Left renal cortex interstitium (tissue), 4 donors: ENCODE results near the gene OR2J1. TPM values are rescaled to one million over a fixed set of nuclear protein-coding genes. Genes with fewer than 3 reads are reported as not detected.
"Not testable (repeated sequence)": the region's sequence is repeated elsewhere in the genome, so short reads cannot be mapped to it uniquely, and the experiment has no call there.

Source experiments
- DNase-seq, 4 donors: peaks; one replicate each; pipeline ENCODE4 v3.0.0-alpha.2; 2013; ENCODE audit warnings: low read depth in 4 of 4, low spot score in 2 of 4, missing footprints in 1 of 4
- polyA plus RNA-seq, 4 donors: library from polyadenylated mRNA; unstranded; fragments of 120-200 nt; gene quantifications; one replicate each; pipeline ENCODE4 v1.2.1, GENCODE V29; 2013; ENCODE audit not compliant: insufficient read length in 4 of 4

The OR2J1 gene
- polyA plus RNA-seq: not detected

- no peak for DNase-seq
Observed at GRCh38 chr6:29099190-29099589, at the start of gene OR2J1. Gene OR2J1 (plus strand): TSS chr6:29099490. CDS start chr6:29100943, 1,453 bp downstream.

- no peak for DNase-seq
Observed at GRCh38 chr6:29051680-29052079, 47.6 kb upstream of the OR2J1 start.

GRCh38 chr6:29071831-29072723, 27.2 kb upstream of the OR2J1 start:
- DNase-seq: peak in 1 of 4 donors; percentile 0

GRCh38 chr6:29079203-29079602, 20.1 kb upstream of the OR2J1 start:
- no peak for DNase-seq

- DNase-seq: no peak
Observed at GRCh38 chr6:29081312-29081711, 18.0 kb upstream of the OR2J1 start.

- DNase-seq: no peak
Observed at GRCh38 chr6:29082457-29082856, 16.8 kb upstream of the OR2J1 start.

- DNase-seq: no peak
Observed at GRCh38 chr6:29087213-29087612, 12.1 kb upstream of the OR2J1 start, which contains the start of gene OR2B3. Gene OR2B3 (minus strand): TSS chr6:29087313. CDS start chr6:29087248, 65 bp downstream.

GRCh38 chr6:29092957-29093356, 6.3 kb upstream of the OR2J1 start:
- no peak for DNase-seq

- DNase-seq: no peak
Observed at GRCh38 chr6:29097803-29098202, 1.5 kb upstream of the OR2J1 start.

- DNase-seq: no peak
Observed at GRCh38 chr6:29107758-29108157, 8.5 kb downstream of the OR2J1 start, which contains the start of gene OR2J3. Gene OR2J3 (plus strand): TSS chr6:29108058. CDS start chr6:29111891, 3,833 bp downstream.

GRCh38 chr6:29112135-29112534, 12.8 kb downstream of the OR2J1 start:
- no peak for DNase-seq

- DNase-seq: not testable (repeated sequence)
Observed at GRCh38 chr6:29114964-29115363, 15.7 kb downstream of the OR2J1 start.

GRCh38 chr6:29129326-29130012, 30.2 kb downstream of the OR2J1 start:
- DNase-seq: no peak

- no peak for DNase-seq
Observed at GRCh38 chr6:29130644-29131043, 31.4 kb downstream of the OR2J1 start.

GRCh38 chr6:29131691-29132090, 32.4 kb downstream of the OR2J1 start:
- no peak for DNase-seq

GRCh38 chr6:29137724-29138123, 38.4 kb downstream of the OR2J1 start:
- no peak for DNase-seq

- DNase-seq: no peak
Observed at GRCh38 chr6:29141606-29142005, 42.3 kb downstream of the OR2J1 start.

- DNase-seq: no peak
Observed at GRCh38 chr6:29142309-29142708, 43.0 kb downstream of the OR2J1 start.

- DNase-seq: no peak
Observed at GRCh38 chr6:29146179-29146578, 46.9 kb downstream of the OR2J1 start.

GRCh38 chr6:29147074-29147473, 47.8 kb downstream of the OR2J1 start:
- no peak for DNase-seq

GRCh38 chr6:29149444-29149843, 50.2 kb downstream of the OR2J1 start:
- not testable (repeated sequence) for DNase-seq
